Neural crest cell (in vitro differentiated cells): ENCODE results near the gene KIAA1217. TPM values are rescaled to one million over a fixed set of nuclear protein-coding genes. Genes with fewer than 3 reads are reported as not detected.

Experiments used
- DNase-seq: peaks from one replicate; pipeline ENCODE4 v3.0.0; 2021; ENCODE audit warnings: low read depth, mixed read lengths, low spot score
- H3K27ac Mint-ChIP-seq: one replicate; pipeline ENCODE4 v1.8.0; 2021; ENCODE audit warnings: mild to moderate bottlenecking, mixed read lengths; ENCODE audit not compliant: unreplicated experiment
- H3K27me3 Mint-ChIP-seq: 2 replicates; pipeline ENCODE4 v1.8.0; 2021; ENCODE audit warnings: low read depth, mild to moderate bottlenecking, mixed read lengths
- H3K36me3 Mint-ChIP-seq: 2 replicates; pipeline ENCODE4 v1.8.0; 2021; ENCODE audit warnings: low read depth, mild to moderate bottlenecking, mixed read lengths
- H3K4me1 Mint-ChIP-seq: 2 replicates; pipeline ENCODE4 v1.8.0; 2021; ENCODE audit warnings: mixed read lengths
- H3K4me3 Mint-ChIP-seq: one replicate; pipeline ENCODE4 v1.8.0; 2021; ENCODE audit warnings: mild to moderate bottlenecking, mixed read lengths
- H3K9me3 Mint-ChIP-seq: 2 replicates; pipeline ENCODE4 v1.8.0; 2021; ENCODE audit warnings: mixed read lengths
- CTCF ChIP-seq: fragments of 200-600 bp; sonication (generic); conservative IDR thresholded peaks from 2 replicates; pipeline ENCODE4 v1.5.0; 2021; ENCODE audit warnings: antibody characterized with exemption, mild to moderate bottlenecking
- total RNA-seq: library from RNA; stranded (reverse); gene quantifications from 2 replicates; pipeline ENCODE4 v1.2.1, GENCODE V29; 2021

Gene KIAA1217
- total RNA-seq, 1 donor from 2014 or later, result 10.5 TPM

- DNase-seq, result no peak
- Mint-ChIP-seq H3K4me3 (peak overlapping the region; percentile 91), H3K27ac (peak overlapping the region; percentile 98), H3K9me3 (no peaks in the 10 kb centered on the region), H3K36me3 (no peaks in the 10 kb centered on the region), H3K27me3 (no peaks in the 10 kb centered on the region), H3K4me1 (peaks cover 61% of the 10 kb centered on the region)
- TF ChIP-seq CTCF, result no peak
These were observed 1.1 kb downstream of the KIAA1217 start for GRCh38 chr10:24209946-24210491.

GRCh38 chr10:24210501-24210900 is 1.6 kb downstream of the KIAA1217 start:
- no peak for DNase-seq
- Mint-ChIP-seq H3K9me3 (no peaks in the 10 kb centered on the region), H3K36me3 (no peaks in the 10 kb centered on the region), H3K27ac (no peak overlapping the region), H3K4me1 (peaks cover 66% of the 10 kb centered on the region), H3K4me3 (peak overlapping the region; percentile 24), H3K27me3 (no peaks in the 10 kb centered on the region)
- no peak for TF ChIP-seq CTCF

GRCh38 chr10:24213266-24213665 is 4.3 kb downstream of the KIAA1217 start:
- H3K36me3 Mint-ChIP-seq, result no peaks in the 10 kb centered on the region
- H3K27me3 Mint-ChIP-seq, result no peaks in the 10 kb centered on the region
- no peak for TF ChIP-seq CTCF
- peak overlapping the region; percentile 5 for H3K4me3 Mint-ChIP-seq
- no peak overlapping the region for H3K27ac Mint-ChIP-seq
- H3K9me3 Mint-ChIP-seq, result no peaks in the 10 kb centered on the region
- DNase-seq, result no peak
- peaks cover 60% of the 10 kb centered on the region for H3K4me1 Mint-ChIP-seq

- no peak for DNase-seq
- H3K4me1 Mint-ChIP-seq, result peaks cover 53% of the 10 kb centered on the region
- no peaks in the 10 kb centered on the region for H3K9me3 Mint-ChIP-seq
- no peak for TF ChIP-seq CTCF
- H3K4me3 Mint-ChIP-seq, result no peak overlapping the region
- H3K27ac Mint-ChIP-seq, result peak overlapping the region; percentile 78
- H3K27me3 Mint-ChIP-seq, result no peaks in the 10 kb centered on the region
- no peaks in the 10 kb centered on the region for H3K36me3 Mint-ChIP-seq
These were observed 4.9 kb downstream of the KIAA1217 start for GRCh38 chr10:24213881-24214280.

GRCh38 chr10:24214762-24215161 is 5.8 kb downstream of the KIAA1217 start:
- peaks cover 5% of the 10 kb centered on the region for H3K36me3 Mint-ChIP-seq
- no peak for DNase-seq
- H3K9me3 Mint-ChIP-seq, result no peaks in the 10 kb centered on the region
- H3K27me3 Mint-ChIP-seq, result no peaks in the 10 kb centered on the region
- H3K27ac Mint-ChIP-seq, result no peak overlapping the region
- no peak overlapping the region for H3K4me3 Mint-ChIP-seq
- TF ChIP-seq CTCF, result no peak
- H3K4me1 Mint-ChIP-seq, result peaks cover 45% of the 10 kb centered on the region
